ENCODE measurements around the gene C11orf24.

DNA sequence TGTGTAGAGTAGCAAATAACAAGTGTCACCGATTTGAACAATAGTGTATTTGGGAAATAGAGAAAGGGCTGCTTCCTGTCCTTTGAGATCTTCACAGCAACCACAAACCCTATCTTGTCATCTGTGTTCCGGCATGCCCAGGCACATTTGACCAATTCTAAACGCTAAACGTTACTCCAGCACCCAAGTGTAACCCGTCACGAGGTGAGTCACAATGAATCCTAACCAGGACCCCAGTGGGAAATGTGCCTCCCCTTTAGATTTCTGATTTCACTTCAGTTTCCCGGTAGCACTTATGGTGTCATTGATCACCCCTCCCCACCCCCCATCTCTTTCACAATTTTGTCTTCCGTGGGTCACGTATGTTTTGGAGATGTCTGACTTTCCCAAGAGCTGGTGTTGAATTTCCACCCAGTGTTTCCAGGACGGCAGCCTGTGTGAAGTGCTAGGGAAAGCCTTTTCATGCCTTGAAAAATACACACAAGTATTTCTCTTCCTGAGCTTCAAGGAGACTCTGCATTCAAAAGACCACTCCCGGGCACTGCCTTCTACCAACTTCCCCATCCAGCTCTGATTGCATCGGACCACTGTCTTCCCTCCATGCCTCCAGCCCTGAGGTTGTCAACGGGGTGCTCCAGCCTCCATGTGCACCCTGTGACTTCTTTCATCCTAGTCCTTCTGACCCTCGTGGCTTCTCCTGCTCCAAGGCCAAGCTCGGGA, 10.5 kb upstream of the C11orf24 start:
- no peak for TF ChIP-seq POLR2A (IDR thresholded peaks at IDR 0.05; ENCODE audit: low read length)
- no peak for TF ChIP-seq GATA1 (IDR thresholded peaks at IDR 0.05; ENCODE audit: low read depth, low read length)
